ENCODE measurements around the gene FAM229A.
"Not testable (repeated sequence)": the region's sequence is repeated elsewhere in the genome, so short reads cannot be mapped to it uniquely, and the experiment has no call there.

FAM229A gene

GRCh38 chr1:32362474-32363313, at the start of gene FAM229A, which contains the start of gene TSSK3:
Gene FAM229A, minus strand, starts transcription at chr1:32362485. Its CDS starts 394 bp downstream, at chr1:32362091.
Gene TSSK3, plus strand, starts transcription at chr1:32362539. Its CDS starts 163 bp downstream, at chr1:32362702.
- peak in 2 of 56 donors; percentile 44 to 100 for DNase-seq

DNA sequence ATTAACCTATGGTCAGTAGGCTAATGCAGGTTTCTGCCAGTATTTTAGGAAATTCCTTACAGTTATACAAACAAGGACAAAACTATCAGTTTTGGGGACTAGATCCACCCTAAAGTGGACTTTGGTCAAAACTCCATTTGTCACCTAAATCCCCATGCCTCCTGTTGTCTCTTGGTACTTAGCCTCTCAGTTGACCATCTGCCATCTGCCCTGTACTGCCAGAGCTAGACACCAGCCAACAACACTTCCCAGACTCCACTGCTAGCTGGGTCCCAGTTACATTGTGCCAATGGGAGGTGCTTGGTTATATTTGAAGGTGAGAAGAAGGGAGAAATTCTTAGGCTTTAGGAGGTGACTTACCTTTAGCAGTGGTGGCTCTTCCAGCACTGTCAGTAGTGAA, 49.0 kb upstream of the FAM229A start:
- no peak for DNase-seq

GRCh38 chr1:32406629-32407111, 44.4 kb upstream of the FAM229A start:
- DNase-seq: no peak

DNA sequence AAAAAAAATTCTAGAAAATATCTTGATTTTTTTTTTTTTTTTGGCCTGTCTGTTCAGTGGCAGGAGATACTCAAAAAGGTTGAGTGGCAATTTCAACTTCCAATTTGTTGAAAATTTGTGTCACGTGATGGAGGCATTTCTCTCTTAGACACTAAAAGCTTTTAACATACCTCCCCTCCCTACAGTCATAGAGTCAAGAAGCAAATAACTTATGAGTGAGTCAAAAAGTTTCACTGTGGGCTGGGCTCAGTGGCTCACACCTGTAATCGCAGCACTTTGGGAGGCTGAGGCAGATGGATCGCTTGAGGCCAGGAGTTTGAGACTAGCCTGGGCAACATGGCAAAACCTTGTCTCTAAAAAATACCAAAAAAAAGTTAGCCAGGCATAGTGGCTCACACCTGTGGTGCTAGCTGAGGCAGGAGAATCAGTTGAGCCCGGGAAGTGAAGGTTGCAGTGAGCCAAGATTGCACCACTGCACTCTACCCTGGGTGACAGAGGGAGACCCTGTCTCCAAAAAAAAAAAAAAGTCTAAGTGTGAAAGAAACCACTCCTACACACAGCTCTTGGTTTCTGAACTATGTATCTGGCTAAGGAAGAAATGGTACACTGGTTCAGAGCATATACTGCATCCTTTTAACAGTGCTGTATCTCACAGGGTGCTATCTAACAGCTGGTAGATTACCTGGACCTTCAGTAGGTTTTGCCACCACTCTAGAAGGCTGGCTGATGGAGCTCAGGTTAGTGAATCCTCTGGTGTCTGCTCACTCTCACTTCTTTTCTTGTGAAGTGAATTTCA, 43.6 kb upstream of the FAM229A start:
- no peak for DNase-seq

DNA sequence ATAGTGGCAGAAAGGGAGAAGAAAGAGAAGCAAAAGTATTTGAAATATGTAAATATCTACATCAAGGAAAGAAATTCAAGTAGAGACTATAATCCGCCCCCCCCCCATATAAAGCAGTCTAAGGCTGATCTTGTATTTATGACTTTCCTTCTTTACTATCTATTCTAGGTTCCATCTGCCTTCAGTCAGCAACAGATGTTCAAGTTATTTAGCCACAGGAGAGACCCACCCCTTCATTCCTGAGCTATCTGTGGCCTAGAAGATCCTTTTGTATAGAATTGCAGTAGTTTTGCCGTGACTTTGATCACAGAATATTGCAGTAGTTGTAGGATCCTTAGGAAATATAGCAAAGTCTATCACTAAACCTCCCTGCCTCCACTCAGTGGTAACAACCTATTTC, 42.7 kb upstream of the FAM229A start:
- no peak for DNase-seq

GRCh38 chr1:32400876-32401631, 38.8 kb upstream of the FAM229A start:
- DNase-seq: peak in 54 of 56 donors; percentile 9 to 86 (median 62)

- DNase-seq: no peak
Measured at GRCh38 chr1:32399843-32400242, 37.6 kb upstream of the FAM229A start.

GRCh38 chr1:32398401-32398800, 36.1 kb upstream of the FAM229A start:
- DNase-seq: no peak

DNA sequence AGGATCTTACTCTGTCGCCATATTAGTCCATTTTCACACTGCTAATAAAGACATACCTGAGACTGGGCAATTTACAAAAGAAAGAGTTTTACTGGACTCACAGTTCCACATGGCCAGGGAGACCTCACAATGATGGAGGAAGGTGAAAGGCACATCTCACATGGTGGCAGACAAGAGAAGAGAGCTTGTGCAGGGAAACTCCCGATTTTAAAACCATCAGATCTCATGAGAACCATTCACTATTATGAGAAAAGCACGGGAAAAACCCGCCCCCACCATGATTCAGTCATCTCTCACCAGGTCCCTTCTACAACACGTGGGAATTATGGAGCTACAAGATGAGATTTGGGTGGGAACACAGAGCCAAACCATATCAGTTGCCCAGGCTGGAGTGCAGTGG, 34.2 kb upstream of the FAM229A start:
- DNase-seq: not testable (repeated sequence)

DNA sequence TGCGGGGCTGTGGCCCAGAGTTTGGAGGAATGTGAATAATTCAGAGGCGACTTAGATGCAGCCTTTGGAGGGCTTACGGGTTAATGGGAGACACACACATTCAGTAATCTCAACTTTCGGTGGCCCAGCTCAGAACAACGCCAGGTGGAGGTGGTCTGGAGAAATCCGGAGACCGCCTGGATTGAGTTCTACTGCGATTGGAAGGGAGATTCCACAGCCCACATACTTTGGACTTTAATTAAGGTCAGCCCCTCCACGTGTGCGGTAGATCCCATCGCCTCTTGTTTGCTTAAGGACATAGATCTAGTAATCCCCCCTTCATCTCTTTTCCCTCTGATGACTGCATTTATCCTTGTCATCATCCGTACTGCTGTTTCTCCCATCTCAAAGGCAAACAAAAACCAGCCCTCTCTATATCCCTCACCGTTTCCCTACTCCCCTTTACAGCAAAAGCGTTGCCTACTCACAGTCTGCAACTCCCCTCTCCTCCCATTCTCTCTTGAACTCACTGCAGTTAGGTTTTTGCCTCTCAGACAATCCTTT, 32.7 kb upstream of the FAM229A start:
- DNase-seq: peak in 1 of 56 donors; percentile 51

DNA sequence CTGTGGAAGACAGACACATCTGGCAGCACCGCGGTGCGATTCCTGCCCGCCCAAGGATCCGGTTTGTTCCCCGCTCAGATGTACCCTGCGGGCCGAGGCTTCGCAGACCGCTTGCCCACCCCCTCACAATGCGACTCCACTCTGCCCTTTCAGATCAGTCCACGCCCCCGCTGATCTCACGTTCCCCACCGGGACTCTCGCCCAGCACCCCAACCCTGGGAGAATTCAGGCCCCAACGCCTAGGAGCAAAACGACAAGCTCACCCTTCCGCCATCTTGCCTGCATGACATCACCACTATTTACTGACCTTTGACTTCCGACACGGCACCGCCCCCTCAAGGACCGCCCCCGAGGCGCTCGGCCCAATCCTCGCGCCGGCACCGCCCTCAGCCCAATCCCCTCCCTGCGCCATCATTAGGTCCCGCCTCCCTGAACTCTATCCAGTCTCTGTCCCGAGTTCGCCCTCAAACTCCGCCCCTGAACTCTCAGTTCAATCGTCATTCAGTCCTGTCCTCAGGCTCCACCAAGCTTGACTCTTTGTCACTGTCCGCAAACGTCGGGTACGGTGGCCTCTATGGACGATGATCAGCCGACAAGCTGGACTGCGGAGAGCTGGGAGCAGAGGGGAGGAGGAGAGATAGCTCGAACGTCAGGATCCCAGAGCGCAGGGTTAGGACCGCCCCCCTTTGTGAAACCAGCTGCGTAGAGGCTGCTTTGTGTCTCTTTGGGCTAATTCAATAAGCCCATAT, 32.0 kb upstream of the FAM229A start, which contains the start of gene BSDC1:
Gene BSDC1, minus strand, starts transcription at position 301 of the 749 bp plus-strand sequence. Its CDS starts 27 bp downstream, at position 274.
- DNase-seq: peak; percentile 74 to 99 (median 98)

GRCh38 chr1:32393832-32394140, 31.5 kb upstream of the FAM229A start:
- DNase-seq: peak in 10 of 56 donors; percentile 23 to 60 (median 44)

GRCh38 chr1:32393136-32393535, 30.9 kb upstream of the FAM229A start:
- DNase-seq: no peak

- no peak for DNase-seq
Measured at GRCh38 chr1:32392325-32392724, 30.0 kb upstream of the FAM229A start.

DNA sequence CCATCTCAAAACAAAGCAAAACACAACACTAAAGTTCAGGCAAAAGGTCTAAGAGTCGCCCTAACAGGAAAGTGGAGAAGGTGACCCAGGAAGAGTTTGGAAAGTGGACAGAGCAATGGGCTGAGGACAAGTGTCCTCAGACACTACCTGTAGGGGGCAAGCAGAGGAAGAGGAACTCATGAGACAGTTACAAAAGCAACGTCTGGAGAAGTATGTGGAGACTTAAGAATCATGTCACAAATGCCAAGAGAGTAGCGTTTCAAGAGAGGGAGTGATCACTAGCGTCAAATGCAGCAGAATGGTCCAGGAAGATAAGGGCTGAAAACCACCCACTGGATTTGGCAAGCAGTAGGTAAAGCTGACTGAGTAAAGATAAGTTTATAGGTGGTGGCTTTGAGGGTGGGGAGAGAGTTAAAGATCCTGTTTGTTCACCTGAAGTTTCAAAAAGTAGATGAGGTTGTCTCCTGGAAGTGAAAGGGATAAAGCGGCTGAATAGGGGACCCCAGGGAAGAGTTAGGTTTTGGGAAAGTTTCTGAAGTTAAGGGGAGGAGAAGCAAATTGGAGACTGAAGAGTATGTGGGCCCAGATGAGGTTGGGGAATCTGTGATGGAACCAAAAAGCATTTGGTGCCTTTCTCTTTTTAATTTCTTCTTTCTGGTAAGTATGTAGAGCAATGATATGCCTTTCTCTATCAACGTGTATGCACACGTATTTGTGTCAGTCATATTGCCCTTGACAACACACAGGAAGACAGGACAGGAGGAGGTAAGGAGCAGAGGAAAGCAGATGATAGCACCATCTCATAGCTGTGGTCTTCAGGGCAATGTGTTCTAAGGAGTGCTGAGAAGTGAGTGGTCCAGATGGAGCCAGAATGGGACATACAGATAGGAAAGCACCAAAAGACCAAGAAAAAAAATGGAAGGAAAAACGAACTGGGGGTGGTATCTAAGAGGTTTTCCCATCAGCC, 28.9 kb upstream of the FAM229A start:
- no peak for DNase-seq

DNA sequence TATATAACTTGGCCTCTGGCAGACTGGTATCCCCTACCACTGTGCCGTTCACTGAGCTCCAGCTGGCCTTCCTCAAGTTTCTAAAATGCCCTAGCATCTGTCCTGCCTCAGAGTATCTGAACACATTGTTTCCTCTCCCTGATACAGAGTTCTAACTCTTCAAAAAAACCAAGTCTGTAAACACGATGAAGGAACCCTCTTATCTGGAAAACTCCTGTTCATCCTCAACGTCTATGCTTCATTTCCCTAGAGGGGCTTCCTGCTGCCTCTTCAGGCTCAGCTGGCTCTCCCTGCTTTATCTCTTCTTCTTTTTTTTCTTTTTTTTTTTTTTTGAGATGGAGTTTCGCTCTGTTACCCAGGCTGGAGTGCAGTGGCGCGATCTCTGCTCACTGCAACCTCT, 26.4 kb upstream of the FAM229A start:
- no peak for DNase-seq

DNA sequence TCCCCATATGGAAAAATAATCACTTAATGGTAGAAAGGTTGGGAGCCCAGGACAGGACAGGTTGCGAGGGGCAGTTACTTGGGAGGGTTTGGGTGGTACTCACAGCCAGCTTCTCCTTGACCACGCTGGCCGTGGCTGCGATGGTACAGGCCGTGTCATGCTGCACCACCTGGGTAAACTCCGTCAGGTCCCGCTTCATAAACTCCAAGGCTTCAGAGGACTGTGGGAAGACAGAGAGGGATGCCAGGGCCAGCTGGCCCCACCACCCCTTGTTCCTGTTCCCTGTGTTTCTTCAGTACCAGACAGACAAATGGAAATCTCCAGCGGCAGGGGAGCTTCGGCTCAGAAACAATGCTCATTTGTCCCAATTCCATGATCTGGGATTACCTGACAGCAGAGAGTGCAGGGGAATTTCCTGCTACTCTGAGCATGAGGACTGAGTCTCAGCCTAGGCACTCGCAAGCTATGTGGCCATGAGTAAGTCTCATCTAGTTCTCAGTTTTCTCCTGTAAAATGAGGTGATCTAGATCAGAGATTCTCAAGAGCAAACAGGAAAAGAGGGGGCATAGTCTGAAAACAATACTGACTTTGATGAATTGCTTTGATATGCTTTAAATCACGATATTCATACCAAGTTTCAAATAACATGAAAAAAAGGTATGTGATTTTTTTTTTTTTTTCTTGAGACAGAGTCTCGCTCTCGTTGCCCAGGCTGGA, 24.5 kb upstream of the FAM229A start:
- no peak for DNase-seq

DNA sequence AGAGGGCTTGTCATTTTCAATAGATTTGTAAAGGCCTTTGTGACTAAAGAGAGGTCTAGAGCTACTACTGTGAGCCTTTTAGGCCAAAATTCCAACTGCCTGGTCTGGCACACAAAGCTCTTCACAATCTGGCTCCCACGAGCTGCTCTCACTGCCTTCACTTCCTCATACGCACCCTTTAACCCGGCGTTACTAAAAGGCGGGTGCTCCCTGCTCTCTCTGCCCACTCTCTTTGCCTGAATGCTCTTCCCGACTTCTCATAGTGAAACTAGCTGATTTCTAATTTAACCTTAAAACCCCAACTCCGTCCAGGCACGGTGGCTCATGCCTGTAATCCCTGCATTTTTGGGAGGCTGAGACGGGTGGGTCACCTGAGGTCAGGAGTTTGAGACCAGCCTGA, 17.8 kb upstream of the FAM229A start:
- no peak for DNase-seq

All from amygdala (tissue), 56 donors.